Measurements from ENCODE around the gene TRMT44.
A peak's percentile ranks its signal among the peaks of the same experiment; 100 is the strongest.
"Not testable (repeated sequence)": the region's sequence is repeated elsewhere in the genome, so short reads cannot be mapped to it uniquely, and the experiment has no call there.

The TRMT44 gene, protein sequence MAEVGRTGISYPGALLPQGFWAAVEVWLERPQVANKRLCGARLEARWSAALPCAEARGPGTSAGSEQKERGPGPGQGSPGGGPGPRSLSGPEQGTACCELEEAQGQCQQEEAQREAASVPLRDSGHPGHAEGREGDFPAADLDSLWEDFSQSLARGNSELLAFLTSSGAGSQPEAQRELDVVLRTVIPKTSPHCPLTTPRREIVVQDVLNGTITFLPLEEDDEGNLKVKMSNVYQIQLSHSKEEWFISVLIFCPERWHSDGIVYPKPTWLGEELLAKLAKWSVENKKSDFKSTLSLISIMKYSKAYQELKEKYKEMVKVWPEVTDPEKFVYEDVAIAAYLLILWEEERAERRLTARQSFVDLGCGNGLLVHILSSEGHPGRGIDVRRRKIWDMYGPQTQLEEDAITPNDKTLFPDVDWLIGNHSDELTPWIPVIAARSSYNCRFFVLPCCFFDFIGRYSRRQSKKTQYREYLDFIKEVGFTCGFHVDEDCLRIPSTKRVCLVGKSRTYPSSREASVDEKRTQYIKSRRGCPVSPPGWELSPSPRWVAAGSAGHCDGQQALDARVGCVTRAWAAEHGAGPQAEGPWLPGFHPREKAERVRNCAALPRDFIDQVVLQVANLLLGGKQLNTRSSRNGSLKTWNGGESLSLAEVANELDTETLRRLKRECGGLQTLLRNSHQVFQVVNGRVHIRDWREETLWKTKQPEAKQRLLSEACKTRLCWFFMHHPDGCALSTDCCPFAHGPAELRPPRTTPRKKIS

DNA sequence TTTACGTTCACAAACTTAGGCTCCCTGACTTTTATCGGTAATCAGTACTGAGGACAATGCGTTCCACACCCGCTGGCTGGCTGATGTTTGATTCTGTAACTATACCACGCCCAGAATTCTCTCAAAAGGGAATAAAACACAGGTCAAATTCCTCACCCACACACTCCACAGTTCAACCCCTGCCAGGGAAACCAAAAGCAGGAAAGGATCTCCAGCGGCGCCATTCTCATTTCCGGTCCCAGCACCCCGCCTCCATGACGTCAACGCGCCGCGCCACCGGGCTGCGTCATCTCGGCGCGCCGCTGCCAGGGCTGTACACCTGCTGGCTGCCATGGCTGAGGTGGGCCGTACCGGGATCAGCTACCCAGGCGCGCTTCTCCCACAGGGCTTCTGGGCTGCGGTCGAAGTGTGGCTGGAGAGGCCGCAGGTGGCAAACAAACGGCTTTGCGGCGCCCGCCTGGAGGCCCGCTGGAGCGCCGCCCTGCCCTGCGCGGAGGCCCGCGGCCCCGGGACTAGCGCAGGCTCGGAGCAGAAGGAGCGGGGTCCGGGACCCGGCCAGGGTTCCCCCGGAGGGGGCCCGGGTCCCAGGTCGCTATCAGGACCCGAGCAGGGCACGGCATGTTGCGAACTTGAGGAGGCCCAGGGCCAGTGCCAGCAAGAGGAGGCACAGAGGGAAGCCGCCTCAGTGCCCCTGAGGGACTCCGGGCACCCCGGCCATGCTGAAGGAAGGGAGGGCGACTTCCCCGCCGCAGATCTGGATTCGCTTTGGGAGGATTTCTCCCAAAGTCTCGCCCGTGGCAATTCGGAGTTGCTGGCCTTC, at the start of gene TRMT44, which contains the start of gene ACOX3:
TRMT44 (plus strand) TSS at position 286 of the 820 bp plus-strand sequence; CDS start at position 332, 46 bp downstream.
ACOX3 (minus strand) TSS at position 232 of the 820 bp plus-strand sequence. CDS start 24,202 bp downstream, outside the sequence.
- peak; percentile 76 for DNase-seq

DNA sequence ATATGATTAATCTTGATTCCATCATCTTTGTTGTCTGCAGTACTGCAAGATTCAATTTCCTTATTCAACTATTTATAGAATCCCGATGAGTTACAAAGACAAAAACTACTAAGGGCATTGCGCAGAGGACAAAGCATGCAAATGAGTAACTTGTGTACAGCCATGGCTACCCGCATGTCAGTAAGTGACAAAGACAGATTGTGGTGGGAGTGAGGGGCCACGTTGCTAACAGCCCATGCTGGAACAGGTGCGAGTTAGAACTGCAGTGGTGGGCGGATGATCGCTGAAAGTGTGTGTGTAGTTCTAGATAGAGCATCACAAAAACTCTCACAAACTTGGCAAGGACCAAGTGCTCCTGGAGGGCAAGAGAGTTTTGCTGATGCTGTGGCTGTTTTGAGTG, 49.5 kb upstream of the TRMT44 start:
- DNase-seq = no peak

DNA sequence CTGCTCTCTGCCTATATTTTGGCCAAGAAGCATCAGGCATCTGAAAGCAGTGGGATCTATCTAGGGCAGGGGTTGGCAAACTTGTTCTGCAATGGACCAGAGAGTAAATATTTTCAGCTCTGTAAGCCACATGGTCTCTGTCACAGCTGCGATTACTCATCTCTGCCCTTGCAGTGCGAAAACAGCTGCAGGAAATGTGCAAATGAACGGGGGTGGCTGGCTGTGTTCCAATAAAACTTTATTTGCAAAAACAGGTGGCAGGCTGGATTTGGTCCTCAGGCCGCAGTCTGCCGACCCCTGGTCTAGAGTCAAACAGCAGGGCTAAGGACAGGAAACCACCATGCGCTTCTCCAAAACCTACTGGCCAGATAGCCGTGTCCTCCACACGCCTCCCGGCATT, 48.6 kb upstream of the TRMT44 start:
- DNase-seq = peak; percentile 23

- DNase-seq = no peak
These were observed 47.9 kb upstream of the TRMT44 start for GRCh38 chr4:8392591-8393190.

DNA sequence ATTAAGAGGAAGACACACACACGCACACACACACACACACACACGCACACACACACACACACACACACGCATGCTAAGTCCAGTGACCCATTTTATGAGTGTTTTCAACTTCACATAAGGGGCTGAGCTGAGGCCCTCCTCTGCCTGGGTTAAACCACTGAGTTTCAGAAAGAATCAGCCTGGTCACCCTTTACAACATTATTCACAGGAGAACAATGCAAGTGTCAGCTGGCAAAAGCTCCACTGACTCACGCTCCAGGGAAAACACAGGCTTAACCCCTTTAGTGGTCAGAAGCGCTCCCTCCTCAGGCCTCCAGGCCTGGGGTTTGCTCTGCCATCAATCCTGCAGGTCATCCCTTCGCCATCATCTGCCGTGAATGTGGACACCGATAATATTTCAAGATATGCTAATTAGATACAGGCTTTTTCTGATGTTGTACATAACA, 47.0 kb upstream of the TRMT44 start:
- no peak for DNase-seq

GRCh38 chr4:8394061-8394519, 46.5 kb upstream of the TRMT44 start:
- no peak for DNase-seq

DNA sequence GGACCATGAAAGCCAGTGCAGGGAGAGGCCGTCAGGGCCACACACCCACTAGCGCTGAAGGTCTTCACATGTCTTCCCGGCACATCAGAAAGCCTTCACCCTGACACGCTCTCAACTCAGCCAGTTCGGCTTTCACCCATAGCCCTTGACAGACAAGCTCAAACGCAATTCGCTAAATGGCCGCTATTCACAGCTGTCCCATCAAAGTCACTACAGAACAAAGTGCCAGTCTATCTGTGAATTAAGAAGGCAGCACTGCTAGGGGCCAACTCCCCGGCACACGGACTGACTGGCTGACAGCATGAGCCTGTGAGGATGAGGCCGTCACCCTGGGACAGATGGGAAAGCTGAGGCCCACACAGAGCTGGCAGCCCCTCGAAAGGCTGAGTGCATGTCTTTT, 45.8 kb upstream of the TRMT44 start:
- DNase-seq = no peak

GRCh38 chr4:8395504-8396296, 44.9 kb upstream of the TRMT44 start:
- no peak for DNase-seq

- DNase-seq = no peak
These were observed 43.7 kb upstream of the TRMT44 start for GRCh38 chr4:8396762-8397406.

- no peak for DNase-seq
These were observed 42.2 kb upstream of the TRMT44 start for GRCh38 chr4:8398347-8398746.

DNA sequence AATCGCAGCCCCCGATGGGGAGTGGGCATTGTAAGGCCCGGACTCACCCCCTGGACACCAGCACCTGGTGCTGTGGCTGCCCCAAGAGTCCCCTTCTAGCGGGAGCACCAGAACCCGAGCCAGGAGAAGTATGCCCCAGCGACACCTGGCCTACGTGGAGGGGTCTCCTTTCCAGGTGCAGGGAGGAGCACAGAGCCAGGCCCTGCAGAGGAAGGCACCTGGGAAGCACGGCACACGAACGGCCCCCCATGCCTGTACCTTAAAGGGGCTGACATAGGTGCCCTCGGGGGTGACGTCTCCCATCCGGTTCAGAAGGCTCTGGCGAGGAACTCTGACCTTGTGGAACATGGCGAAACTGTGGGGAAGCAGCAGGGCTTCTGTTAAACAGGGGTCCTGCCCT, 41.3 kb upstream of the TRMT44 start:
- no peak for DNase-seq

- DNase-seq = no peak
These were observed 39.8 kb upstream of the TRMT44 start for GRCh38 chr4:8400632-8401325.

DNA sequence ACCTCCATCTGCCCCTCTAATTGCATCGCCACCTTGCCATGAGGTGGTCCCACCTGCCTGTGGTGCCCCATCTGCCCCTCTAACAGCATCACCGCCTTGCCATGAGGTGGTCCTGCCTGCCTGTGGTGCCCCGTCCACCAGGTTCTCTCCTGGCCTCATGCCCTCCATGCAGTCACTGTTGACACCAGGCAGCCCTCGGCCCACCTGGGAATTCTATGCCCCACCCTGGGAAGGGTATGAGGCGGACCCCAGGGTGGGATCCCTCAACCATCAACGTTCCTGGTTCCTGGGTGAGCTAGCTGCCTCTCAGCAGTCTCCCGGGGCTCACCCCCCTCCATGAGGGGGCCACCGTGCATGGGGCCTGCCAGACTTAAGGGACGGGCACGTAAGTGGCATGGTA, 38.9 kb upstream of the TRMT44 start:
- no peak for DNase-seq

- no peak for DNase-seq
These were observed 38.4 kb upstream of the TRMT44 start for GRCh38 chr4:8402181-8402597.

DNA sequence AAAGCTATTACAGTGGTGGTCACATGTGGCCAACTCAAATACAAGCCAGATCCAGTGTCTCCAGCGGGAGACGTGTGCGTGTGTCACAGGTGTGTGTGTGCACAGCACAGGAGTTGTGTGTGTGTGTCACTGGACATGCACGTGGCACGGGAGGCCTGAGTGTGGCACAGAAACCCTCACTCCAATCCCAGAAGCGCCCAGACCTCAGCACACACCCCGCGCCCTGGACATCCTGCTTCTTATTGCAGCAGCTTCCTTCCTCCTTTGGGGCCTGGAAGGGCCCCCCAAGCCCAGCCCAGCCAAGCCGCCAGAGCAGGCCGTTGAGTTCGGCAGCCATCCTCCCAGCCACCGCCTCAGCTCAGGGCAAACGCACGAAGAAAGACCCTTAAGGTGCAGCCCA, 37.9 kb upstream of the TRMT44 start:
- no peak for DNase-seq

DNA sequence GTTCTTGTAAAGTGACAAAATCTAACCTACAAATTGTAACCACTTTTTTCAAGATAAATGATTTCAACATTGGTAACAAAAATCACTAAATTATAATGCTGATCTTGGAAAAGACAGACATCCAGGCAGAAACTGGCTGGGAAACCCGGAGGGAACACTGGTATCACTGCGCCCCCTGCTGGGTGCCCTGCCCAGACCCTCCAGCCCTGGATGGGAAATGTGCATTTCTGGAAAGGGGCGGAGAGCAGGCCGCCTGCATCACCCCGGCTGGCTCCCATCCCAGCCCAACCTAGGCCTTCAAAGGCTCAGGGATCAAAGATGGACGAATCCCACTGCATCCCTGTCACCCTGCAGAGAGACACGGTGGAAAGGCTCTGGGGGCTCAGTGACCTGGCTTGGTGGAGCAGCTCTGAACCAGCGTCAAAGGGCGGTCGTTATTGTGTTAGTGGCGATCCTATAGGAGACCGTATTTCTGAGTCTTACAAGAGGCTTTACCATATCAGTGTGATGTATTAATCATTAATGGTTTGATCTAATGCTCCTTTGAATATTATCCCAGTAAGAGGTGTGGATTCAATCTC, 37.3 kb upstream of the TRMT44 start:
- peak; percentile 86 for DNase-seq

DNA sequence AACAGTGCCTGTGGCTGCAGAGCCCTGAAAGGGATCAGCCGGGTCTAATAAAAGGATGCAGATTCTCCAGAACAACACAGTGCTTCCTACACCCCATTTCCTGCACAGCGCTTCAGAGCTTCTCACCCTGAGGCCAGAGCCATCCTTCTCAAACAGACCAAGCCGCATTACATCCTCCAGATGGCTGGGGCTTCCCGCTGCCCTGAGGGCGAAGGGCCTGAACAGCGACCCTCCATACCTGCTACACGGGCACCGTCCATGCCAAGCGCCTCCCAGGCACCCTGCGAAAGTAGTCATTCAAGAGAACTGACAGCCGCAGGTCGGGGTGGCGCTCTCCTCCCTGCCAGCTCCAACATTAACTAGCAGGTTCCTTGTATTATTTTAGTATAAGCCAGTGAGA, 36.6 kb upstream of the TRMT44 start:
- no peak for DNase-seq

GRCh38 chr4:8404791-8405515, 35.6 kb upstream of the TRMT44 start:
- DNase-seq = no peak

DNA sequence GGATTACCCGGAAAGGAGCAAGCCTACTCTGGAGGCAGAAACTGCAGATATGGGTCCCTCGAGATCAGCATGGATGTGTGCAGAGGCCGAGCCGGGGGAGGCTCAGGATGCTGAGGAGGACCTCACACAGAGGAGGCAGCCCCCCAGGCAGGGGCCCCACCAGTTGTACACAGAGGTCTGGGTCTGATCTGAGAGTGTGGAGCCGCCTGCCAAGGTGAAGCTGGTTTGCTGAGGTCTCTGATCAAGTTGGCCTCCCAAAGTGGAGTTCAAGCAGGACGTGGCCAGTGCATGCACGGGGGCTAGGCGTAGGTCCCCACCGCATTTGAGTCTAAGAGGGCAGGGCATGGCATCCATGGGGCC, 35.1 kb upstream of the TRMT44 start:
- DNase-seq = no peak

DNA sequence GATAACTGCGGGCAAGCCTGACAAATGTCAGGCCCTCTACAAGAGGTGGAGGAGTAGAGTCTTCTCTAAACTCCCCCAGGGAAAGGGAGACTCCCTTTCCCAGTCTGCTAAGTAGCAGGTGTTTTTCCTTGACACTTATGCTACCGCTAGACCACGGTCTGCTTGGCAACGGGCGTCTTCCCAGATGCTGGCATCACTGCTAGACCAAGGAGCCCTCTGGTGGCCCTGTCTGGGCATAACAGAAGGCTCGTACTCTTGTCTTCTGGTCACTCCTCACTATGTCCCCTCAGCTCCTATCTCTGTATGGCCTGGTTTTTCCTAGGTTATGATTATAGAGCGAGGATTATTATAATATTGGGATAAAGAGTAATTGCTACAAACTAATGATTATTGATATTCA, 33.7 kb upstream of the TRMT44 start:
- DNase-seq = not testable (repeated sequence)

All from NCI-H1694 (cell line).